Stimulated activated CD4-positive, alpha-beta T cell treated with anti-CD3 and anti-CD28 coated beads, Interleukin-12 subunit alpha, Interleukin-12 subunit beta, amount 100 ng/mL, for 4 hours (primary cell): ENCODE measurements around the gene AKR1C2.
"Not testable (repeated sequence)": the region's sequence is repeated elsewhere in the genome, so short reads cannot be mapped to it uniquely, and the experiment has no call there.

Experiments used
- DNase-seq: peaks from one replicate; pipeline ENCODE4 v3.0.0-alpha.2; 2020

AKR1C2 gene

DNA sequence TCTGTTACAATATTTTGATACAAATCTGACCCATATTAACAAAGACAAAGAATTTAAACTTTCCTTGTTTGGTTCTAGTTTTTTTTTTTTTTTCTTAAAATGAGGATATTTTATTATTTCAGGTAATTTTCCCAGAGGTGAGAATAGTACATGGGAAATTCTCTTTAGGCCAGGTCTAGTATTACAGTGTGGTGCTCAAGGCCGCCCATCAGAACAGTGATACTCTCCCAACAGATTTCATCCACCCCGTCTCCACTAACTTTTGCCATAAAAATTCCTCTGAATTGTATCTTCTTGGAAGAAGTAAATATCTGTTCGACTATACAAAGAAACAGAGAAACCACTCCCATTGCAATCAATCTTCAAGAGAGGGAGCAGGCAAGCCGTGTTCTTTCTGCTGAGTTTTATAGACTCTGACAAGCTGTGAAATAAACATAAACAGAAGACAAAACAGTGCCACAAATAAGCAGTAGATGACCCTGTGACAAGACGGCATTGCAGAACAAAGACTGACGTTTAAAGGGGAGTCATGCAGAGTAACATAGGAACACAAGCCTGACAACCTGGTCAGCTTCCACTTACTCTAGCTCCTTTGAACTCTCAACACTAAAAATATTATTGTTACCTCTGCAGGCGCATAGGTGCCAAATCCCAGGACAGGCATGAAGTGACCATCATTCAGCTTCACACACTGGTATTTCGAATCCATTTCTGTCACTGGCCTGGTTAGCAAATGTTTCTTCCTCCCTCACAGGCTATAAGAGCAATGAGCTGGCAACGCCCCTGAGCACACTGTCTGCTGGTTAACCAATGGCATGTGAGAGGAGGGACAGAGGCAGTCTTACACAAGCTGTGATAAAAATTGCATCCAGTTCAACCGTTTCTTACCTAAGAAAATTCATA lies at the start of gene AKR1C2:
Gene AKR1C2, minus strand, starts transcription at position 731 of the 903 bp plus-strand sequence. Its CDS starts 22 bp downstream, at position 709.
- DNase-seq: not testable (repeated sequence)

DNA sequence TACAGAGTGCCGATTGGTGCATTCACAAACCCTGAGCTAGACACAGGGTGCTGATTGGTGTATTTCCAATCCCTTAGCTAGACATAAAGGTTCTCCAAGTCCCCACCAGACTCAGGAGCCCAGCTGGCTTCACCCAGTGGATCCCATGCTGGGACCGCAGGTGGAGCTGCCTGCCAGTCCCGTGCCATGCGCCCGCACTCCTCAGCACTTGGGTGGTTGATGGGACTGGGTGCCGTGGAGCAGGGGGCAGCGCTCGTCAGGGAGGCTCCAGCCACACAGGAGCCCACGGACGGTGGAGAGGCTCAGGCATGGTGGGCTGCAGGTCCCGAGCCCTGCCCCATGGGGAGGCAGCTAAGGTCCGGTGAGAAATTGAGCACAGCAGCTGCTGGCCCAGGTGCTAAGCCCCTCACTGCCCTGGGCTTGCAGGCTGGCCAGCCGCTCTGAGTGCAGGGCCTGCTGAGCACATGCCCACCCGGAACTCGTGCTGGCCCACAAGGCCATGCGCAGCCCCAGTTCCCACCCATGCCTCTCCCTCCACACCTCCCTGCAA lies 49.4 kb upstream of the AKR1C2 start:
- not testable (repeated sequence) for DNase-seq

DNA sequence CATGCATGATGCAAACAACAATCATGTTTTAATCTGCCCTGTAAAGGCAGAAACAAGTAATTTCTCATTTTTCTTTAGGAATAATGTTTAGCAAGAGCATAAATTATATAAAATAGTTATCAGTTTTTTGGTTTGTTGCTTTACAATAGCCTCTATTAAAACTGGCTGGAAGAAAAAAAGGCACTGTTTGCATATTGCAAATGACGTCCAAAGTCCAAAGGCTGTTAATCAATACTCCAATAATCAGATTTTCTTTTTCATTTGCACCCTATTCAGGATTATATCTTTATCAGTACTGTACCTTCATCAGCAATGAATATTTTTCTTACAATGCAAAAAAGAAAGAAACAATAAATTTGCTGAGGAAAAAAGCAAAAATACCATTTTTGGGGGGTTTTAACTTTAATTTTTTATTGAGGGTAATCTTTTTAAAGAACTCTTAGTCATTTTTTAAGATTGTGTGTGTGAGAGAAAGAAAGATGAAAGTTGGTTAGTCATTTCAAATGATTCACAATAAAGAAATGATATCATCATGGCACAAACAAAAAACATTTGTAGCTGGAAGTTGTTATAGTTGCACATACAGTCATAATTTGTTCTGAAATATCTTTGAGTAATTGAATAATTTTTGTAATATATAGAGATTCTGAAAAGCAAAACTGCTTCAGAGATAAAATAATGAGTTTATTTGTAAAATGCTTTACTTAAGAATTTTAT lies 44.4 kb upstream of the AKR1C2 start:
- no peak for DNase-seq

DNA sequence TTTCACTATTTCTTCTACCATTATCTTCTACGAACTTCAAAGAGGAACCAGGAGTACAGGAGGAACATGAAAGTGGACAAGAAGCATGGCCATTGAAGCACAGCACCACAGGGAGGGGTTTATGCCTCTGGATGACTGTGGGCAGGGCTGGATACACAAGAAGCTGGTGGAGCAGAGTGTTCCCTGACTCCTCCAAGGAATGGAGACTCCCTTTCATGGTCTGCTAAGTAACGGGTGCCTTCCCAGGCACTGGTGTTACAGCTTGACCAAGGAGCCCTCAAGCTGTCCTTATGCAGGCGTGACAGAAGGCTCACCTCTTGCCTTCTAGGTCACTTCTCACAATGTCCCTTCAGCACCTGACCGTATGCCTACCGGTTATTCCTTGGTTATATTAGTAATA lies 43.4 kb upstream of the AKR1C2 start:
- not testable (repeated sequence) for DNase-seq

DNA sequence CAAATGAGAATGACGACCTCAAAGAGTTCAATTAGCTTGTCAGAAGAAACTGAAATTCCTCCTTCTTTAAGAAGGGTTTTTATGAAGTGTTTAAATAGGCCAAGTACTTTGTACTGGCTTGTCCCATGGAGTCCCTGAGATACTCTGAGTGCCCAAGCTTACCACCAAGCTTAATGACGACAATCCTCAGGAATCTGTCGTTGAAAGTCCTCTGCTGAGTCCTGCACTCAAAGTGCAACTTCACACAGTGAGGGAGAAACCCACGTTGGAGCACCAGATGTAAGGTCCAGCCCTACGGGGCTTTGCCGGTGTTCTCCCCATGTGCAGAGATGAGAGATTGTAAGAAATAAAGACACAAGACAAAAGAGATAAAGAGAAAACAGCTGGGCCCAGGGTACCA lies 42.8 kb upstream of the AKR1C2 start:
- no peak for DNase-seq

DNA sequence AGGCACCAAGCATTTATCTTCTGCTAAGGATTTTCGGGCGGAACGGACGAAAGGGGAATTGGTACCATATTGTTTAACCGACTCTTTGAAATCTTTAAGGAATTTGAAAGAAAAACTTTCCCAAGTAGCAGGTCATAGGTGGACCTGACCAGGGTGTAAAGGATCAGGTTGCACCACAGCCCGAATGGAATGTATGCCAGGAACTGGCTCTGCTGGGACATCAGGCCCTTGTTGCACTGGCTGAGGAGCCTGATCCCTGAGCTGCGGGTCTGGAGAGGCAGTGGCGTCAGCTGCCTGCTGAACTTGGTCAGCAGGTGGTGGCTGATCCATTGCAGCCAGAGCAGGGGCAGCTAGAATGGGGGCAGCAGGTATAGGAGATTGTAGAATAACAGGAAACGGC lies 41.4 kb upstream of the AKR1C2 start:
- DNase-seq: no peak

- DNase-seq: no peak
Observed at GRCh38 chr10:5043716-5044115, 40.1 kb upstream of the AKR1C2 start.

- no peak for DNase-seq
Observed at GRCh38 chr10:5042922-5043321, 39.3 kb upstream of the AKR1C2 start.

DNA sequence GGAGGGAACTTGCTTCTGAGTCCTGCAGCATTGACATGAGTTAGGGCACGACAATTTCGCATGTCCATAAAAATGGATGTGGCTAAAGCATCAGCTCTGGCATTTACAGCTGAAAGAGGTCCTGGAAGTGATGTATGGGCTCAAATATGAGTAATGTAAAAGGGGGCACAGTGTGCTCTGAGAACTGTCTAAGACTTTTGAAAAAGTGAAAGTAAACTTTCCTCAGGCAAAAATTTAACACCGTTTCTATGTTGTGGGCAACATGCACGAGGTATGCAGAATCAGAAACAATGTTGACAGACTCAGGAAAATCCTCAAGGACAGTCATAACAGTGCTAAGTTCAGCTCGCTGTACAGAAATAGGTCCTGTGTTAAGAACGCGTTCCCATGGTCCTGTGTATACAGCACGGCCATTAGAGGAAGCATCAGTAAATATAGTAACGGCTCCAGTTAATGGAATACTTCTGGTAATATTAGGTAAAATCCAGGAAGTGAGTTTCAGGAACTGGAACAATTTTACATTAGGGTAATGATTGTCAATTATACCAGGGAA lies 37.9 kb upstream of the AKR1C2 start:
- no peak for DNase-seq

GRCh38 chr10:5040781-5041470 lies 37.3 kb upstream of the AKR1C2 start:
- no peak for DNase-seq

DNA sequence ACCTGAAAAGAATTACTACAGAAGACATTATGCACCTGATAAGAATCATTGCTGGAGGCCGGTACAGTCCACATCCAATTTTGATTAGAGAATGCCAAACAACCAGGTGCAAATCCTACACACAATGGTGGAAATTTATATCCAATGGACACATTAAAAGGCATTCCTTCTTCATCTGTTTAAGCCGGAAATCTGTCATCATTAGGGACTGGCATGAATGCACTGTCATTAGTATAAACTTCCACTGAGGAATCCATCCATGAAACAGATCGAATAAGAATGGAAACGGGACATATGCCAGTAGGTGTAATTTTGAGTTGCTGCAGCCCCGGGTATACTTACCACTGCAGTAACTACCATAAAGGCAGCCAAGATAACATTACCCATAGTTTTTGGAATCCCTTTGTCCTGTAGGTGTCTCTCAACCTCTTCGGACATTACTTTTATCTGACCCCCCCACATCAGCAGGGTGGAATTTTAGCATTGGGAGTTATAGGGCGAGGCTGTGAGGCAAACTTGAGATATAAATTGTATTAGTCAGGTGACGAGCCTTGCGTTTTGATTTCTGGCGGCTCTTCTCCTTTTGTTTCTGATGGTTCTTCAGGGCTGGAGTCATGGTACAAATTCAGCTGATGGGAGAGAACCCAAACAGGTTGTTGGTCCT lies 36.5 kb upstream of the AKR1C2 start:
- DNase-seq: no peak

- DNase-seq: no peak
Observed at GRCh38 chr10:5038733-5039132, 35.1 kb upstream of the AKR1C2 start.

DNA sequence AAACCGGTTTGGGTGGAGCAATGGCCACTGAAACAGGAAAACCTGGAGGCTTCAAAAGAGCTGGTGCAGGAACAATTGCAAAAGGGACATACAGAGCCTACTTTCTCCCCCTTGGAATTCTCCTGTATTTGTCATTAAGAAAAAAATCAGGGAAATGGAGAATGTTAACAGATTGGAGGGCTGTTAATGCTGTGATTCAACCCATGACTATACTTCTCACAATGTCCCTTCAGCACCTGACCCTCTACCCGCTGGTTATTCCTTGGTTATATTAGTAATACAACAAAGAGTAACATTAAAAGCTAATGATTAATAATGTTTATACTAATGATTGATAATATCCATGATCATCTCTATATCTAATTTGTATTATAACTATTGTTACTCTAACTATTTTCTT lies 34.4 kb upstream of the AKR1C2 start:
- no peak for DNase-seq

GRCh38 chr10:5036511-5036910 lies 32.9 kb upstream of the AKR1C2 start:
- no peak for DNase-seq

DNA sequence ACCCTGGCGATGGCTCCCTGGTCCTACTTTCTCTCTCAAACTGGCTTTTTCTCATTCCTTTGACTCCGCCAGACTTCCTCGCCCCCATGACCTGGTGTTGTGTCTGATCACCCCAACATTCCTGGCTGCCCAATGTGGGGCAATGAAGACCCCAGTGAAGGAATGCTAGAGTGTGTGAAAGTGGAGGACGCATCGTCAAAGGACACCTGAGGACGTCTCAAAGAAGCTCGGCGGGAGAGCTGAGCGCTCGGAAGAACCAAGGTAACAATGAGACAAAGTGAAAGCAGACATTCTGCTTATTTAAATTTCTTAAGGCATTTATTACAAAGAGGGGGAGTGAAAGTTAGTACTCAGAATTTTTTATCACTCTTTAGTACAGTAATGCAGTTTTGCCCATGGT lies 31.7 kb upstream of the AKR1C2 start:
- DNase-seq: no peak

GRCh38 chr10:5034588-5034987 lies 30.9 kb upstream of the AKR1C2 start:
- no peak for DNase-seq

DNA sequence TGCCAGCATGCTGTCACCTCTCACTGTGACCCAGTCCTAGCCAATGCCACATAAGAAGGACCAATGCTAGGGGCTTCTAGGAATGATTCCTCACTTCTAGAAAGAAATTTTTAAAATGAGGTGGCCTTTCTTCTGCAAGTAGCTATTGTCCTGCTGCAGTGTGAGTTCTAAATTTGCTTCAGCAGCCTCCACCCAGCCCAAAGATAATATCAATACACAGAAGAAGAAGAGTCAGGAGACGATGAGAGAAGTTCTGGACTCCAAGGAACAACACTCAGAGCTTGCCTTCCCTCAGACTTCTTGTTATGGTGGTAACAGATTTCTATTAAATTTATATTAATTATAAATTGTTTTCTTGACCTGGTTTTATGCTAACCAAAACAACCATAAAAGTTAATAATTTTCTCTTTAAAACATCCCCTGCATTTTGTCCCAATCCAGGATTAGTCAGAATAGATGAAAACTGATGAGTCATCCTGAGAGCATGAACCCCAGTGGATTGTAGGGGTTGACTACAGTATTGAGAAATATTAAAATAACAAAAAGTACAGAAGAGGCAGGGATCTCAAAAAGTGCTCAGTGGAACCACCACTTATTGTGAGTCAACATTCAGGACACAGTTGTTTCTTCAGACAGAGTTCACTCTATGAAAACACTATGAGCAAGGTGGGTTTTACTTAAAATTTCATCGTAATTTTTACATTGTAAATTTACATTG lies 29.6 kb upstream of the AKR1C2 start:
- DNase-seq: no peak

DNA sequence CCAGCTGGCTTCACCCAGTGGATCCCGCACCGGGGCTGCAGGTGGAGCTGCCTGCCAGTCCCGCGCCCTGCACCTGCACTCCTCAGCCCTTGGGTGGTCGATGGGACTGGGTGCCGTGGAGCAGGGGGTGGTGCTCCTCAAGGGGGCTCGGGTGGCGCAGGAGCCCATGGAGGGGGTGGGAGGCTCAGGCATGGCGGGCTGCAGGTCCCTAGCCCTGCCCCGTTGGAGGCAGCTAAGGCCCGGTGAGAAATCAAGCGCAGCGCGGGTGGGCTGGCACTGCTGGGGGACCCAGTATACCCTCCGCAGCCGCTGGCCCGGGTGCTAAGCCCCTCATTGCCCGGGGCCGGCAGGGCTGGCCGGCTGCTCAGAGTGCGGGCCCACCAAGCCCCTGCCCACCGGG lies 28.8 kb upstream of the AKR1C2 start:
- DNase-seq: not testable (repeated sequence)

GRCh38 chr10:5031588-5031987 lies 27.9 kb upstream of the AKR1C2 start:
- not testable (repeated sequence) for DNase-seq

DNA sequence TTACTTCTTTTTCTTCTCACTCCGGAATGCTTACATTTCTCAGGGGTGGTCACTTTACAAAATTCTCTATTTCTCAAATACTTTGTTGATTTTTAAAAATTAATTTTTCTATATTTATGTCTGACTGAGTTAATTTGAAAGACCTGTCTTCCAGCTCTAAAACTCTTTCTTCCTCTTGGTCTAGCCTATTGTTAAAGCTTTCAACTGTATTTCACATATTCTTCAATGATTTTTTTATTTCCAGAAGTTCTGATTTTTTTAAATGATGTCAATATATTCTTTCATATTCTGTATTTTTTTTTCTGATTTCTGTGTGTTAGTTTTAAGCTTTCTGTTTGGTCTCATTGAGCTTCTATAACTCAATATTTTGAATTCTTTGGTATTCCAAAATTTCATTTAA lies 27.3 kb upstream of the AKR1C2 start:
- DNase-seq: no peak

DNA sequence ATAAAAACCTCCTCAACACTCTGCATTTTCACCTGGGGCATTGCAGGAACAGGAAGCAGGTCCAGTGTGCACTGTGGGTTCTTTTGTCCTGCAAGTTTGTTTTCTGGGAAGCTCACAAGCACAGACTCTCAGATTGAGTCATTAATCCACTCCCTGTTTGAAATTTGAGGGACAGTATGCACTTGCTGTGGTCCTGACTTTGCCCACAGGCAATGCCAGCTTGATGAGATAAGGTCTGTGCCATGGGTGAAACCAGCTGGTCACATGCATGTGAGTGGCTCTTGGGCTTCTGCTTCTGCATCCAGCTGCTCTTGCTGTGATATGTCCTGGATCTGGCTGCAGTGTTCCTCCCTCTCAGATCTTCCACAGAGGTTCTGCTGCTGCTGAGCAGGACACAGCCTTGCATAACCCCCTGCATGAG lies 21.8 kb upstream of the AKR1C2 start:
- DNase-seq: not testable (repeated sequence)
